ENCODE measurements around the gene ADAMTS18.

The ADAMTS18 gene

GRCh38 chr16:77424871-77425604 is 9.8 kb downstream of the ADAMTS18 start:
- Histone ChIP-seq H3K4me3 (replicated peaks; ENCODE audit: insufficient read depth, low read length) (no peak overlapping the region), H3K27me3 (ENCODE audit: insufficient read depth, poor library complexity, severe bottlenecking) (no peaks in the 10 kb centered on the region), H3K27ac (replicated peaks) (no peak overlapping the region)
- no peak for TF ChIP-seq GABPA (IDR thresholded peaks at IDR 0.05; ENCODE audit: low read depth)
- TF ChIP-seq CTCF (IDR thresholded peaks at IDR 0.05; ENCODE audit: insufficient read depth, low read length): no peak
- no peak for TF ChIP-seq SPI1 (IDR thresholded peaks at IDR 0.05; ENCODE audit: borderline replicate concordance, low read depth)
- TF ChIP-seq POLR2AphosphoS5 (IDR thresholded peaks at IDR 0.05; ENCODE audit: low read depth): no peak
- no peak for TF ChIP-seq REST (IDR thresholded peaks at IDR 0.05; ENCODE audit: insufficient replicate concordance, low read depth)
- DNase-seq (ENCODE audit: low read depth in 1 of 2, low spot score in 1 of 2): no peak

- H3K27ac ChIP-seq (replicated peaks): no peak overlapping the region
- TF ChIP-seq REST (IDR thresholded peaks at IDR 0.05; ENCODE audit: insufficient replicate concordance, low read depth) (no peak), POLR2AphosphoS5 (IDR thresholded peaks at IDR 0.05; ENCODE audit: low read depth) (no peak), CTCF (IDR thresholded peaks at IDR 0.05; ENCODE audit: insufficient read depth, low read length) (no peak), SPI1 (IDR thresholded peaks at IDR 0.05; ENCODE audit: borderline replicate concordance, low read depth) (no peak)
- no peaks in the 10 kb centered on the region for H3K27me3 ChIP-seq (ENCODE audit: insufficient read depth, poor library complexity, severe bottlenecking)
- no peak overlapping the region for H3K4me3 ChIP-seq (replicated peaks; ENCODE audit: insufficient read depth, low read length)
- DNase-seq (ENCODE audit: low read depth in 1 of 2, low spot score in 1 of 2): no peak
These were observed 12.5 kb downstream of the ADAMTS18 start for GRCh38 chr16:77422196-77422784.

GRCh38 chr16:77416939-77417480 is 17.8 kb downstream of the ADAMTS18 start:
- Histone ChIP-seq H3K4me3 (replicated peaks; ENCODE audit: insufficient read depth, low read length) (no peak overlapping the region), H3K27me3 (ENCODE audit: insufficient read depth, poor library complexity, severe bottlenecking) (no peaks in the 10 kb centered on the region), H3K27ac (replicated peaks) (no peak overlapping the region)
- TF ChIP-seq REST (IDR thresholded peaks at IDR 0.05; ENCODE audit: insufficient replicate concordance, low read depth): no peak
- no peak for TF ChIP-seq POLR2AphosphoS5 (IDR thresholded peaks at IDR 0.05; ENCODE audit: low read depth)
- no peak for TF ChIP-seq SPI1 (IDR thresholded peaks at IDR 0.05; ENCODE audit: borderline replicate concordance, low read depth)
- no peak for TF ChIP-seq CTCF (IDR thresholded peaks at IDR 0.05; ENCODE audit: insufficient read depth, low read length)
- no peak for TF ChIP-seq GABPA (IDR thresholded peaks at IDR 0.05; ENCODE audit: low read depth)
- no peak for DNase-seq (ENCODE audit: low read depth in 1 of 2, low spot score in 1 of 2)
